ENCODE results near the gene GANAB. TPM values are rescaled to one million over a fixed set of nuclear protein-coding genes. Genes with fewer than 3 reads are reported as not detected.

Gene GANAB
- total and polyA plus RNA-seq, 4 donors = 45.2 to 209 (median 148) TPM

DNA sequence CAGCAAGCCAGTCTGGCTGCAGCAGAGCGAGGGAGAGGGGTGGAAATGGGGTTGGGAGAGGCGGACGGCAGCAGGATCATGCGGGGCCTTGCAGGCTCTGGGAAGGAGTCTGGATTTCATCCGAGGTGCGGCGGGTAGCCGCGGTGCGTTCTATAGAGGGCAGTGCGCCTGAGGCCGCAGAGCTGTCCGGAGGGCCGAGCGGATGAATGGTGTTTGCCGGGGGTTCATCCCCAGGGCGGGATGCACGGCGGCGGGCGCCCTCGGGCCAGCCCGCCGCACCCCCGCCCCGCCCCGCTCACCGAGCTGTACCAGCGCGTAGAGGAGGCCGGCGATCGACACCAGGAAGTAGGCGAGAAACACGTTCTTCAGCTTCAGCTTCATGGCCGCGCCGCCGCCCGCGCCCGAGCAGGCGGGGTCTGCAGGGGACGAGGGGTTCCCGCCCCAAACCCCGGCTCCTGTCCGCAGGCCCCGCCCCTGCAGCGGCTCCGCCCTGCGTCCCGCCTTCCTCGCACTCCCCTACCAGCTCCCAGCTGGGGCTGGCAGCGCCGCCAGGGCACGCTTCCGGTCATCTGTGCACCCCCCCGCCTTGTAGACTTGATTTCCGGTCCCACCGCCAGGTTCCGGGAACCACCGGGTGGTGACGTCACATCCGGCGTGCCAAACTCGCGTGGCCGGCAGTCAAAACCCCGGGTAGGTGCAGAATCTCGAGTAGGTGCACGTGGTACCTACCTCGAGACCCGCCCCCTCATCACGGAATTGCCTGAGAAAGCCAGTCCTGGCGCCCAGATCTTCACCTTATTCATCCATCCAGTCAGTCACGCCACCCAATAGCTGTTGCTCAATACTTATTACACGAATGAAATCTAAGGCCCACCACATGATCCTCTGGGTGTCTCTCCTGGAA is 24.6 kb downstream of the GANAB start, which contains the start of gene B3GAT3:
Gene B3GAT3 (minus strand): TSS at position 420 of the 904 bp plus-strand sequence. CDS start 39 bp downstream, at position 381.
- peak within 1 kb of the TSS; percentile 68 to 89 (median 74) for H3K4me3 ChIP-seq (ENCODE audit: low read depth in 1 of 3, low read length in 3 of 3)
- no peaks in the 10 kb centered on the region for H3K27me3 ChIP-seq (ENCODE audit: control insufficient read depth in 4 of 4, insufficient read depth in 4 of 4, low read length in 3 of 4)
- H3K9me3 ChIP-seq (ENCODE audit: control insufficient read depth in 4 of 4, low read length in 3 of 4) = no peaks in the 10 kb centered on the region
- peaks cover 6 to 24% (median 19%) of the 10 kb centered on the region in 4 donors for H3K36me3 ChIP-seq (ENCODE audit: control insufficient read depth in 4 of 4, insufficient read depth in 3 of 4, low read depth in 1 of 4, low read length in 3 of 4)
- peak; percentile 93 for DNase-seq (ENCODE audit: low spot score)
- TF ChIP-seq RAD21 (IDR thresholded peaks at IDR 0.05) (no peak), GABPA (IDR thresholded peaks at IDR 0.05 in 1 of 2, conservative IDR thresholded peaks at IDR 0.05 in 1 of 2) (peak; percentile 96 to 99), HNF4G (IDR thresholded peaks at IDR 0.05) (no peak), FOXA1 (IDR thresholded peaks at IDR 0.05) (no peak), RXRA (IDR thresholded peaks at IDR 0.05) (peak; percentile 35 to 38), JUND (IDR thresholded peaks at IDR 0.05) (peak; percentile 78 to 88), EGR1 (IDR thresholded peaks at IDR 0.05; ENCODE audit: low read depth in 2 of 2) (peak; percentile 26 to 61), TAF1 (conservative IDR thresholded peaks at IDR 0.05) (no peak), NR2F2 (IDR thresholded peaks at IDR 0.05) (no peak), HNF4A (conservative IDR thresholded peaks at IDR 0.05) (peak in 1 of 2 donors; percentile 35), FOXA2 (IDR thresholded peaks at IDR 0.05) (no peak), YY1 (IDR thresholded peaks at IDR 0.05) (peak; percentile 61), SP1 (IDR thresholded peaks at IDR 0.05) (peak; percentile 83)
- TF ChIP-seq, protein P1, sequence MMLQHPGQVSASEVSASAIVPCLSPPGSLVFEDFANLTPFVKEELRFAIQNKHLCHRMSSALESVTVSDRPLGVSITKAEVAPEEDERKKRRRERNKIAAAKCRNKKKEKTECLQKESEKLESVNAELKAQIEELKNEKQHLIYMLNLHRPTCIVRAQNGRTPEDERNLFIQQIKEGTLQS (IDR thresholded peaks at IDR 0.05) = peak; percentile 40
- TF ChIP-seq, protein P2, sequence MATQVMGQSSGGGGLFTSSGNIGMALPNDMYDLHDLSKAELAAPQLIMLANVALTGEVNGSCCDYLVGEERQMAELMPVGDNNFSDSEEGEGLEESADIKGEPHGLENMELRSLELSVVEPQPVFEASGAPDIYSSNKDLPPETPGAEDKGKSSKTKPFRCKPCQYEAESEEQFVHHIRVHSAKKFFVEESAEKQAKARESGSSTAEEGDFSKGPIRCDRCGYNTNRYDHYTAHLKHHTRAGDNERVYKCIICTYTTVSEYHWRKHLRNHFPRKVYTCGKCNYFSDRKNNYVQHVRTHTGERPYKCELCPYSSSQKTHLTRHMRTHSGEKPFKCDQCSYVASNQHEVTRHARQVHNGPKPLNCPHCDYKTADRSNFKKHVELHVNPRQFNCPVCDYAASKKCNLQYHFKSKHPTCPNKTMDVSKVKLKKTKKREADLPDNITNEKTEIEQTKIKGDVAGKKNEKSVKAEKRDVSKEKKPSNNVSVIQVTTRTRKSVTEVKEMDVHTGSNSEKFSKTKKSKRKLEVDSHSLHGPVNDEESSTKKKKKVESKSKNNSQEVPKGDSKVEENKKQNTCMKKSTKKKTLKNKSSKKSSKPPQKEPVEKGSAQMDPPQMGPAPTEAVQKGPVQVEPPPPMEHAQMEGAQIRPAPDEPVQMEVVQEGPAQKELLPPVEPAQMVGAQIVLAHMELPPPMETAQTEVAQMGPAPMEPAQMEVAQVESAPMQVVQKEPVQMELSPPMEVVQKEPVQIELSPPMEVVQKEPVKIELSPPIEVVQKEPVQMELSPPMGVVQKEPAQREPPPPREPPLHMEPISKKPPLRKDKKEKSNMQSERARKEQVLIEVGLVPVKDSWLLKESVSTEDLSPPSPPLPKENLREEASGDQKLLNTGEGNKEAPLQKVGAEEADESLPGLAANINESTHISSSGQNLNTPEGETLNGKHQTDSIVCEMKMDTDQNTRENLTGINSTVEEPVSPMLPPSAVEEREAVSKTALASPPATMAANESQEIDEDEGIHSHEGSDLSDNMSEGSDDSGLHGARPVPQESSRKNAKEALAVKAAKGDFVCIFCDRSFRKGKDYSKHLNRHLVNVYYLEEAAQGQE (IDR thresholded peaks at IDR 0.05) = peak; percentile 45
- TF ChIP-seq, protein P3, sequence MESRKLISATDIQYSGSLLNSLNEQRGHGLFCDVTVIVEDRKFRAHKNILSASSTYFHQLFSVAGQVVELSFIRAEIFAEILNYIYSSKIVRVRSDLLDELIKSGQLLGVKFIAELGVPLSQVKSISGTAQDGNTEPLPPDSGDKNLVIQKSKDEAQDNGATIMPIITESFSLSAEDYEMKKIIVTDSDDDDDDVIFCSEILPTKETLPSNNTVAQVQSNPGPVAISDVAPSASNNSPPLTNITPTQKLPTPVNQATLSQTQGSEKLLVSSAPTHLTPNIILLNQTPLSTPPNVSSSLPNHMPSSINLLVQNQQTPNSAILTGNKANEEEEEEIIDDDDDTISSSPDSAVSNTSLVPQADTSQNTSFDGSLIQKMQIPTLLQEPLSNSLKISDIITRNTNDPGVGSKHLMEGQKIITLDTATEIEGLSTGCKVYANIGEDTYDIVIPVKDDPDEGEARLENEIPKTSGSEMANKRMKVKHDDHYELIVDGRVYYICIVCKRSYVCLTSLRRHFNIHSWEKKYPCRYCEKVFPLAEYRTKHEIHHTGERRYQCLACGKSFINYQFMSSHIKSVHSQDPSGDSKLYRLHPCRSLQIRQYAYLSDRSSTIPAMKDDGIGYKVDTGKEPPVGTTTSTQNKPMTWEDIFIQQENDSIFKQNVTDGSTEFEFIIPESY (IDR thresholded peaks at IDR 0.05) = peak; percentile 82
- TF ChIP-seq, protein P4, sequence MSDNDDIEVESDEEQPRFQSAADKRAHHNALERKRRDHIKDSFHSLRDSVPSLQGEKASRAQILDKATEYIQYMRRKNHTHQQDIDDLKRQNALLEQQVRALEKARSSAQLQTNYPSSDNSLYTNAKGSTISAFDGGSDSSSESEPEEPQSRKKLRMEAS (IDR thresholded peaks at IDR 0.05) = peak; percentile 94
- TF ChIP-seq, protein P5, sequence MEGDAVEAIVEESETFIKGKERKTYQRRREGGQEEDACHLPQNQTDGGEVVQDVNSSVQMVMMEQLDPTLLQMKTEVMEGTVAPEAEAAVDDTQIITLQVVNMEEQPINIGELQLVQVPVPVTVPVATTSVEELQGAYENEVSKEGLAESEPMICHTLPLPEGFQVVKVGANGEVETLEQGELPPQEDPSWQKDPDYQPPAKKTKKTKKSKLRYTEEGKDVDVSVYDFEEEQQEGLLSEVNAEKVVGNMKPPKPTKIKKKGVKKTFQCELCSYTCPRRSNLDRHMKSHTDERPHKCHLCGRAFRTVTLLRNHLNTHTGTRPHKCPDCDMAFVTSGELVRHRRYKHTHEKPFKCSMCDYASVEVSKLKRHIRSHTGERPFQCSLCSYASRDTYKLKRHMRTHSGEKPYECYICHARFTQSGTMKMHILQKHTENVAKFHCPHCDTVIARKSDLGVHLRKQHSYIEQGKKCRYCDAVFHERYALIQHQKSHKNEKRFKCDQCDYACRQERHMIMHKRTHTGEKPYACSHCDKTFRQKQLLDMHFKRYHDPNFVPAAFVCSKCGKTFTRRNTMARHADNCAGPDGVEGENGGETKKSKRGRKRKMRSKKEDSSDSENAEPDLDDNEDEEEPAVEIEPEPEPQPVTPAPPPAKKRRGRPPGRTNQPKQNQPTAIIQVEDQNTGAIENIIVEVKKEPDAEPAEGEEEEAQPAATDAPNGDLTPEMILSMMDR (IDR thresholded peaks at IDR 0.05; ENCODE audit: low read depth, low read length, missing input control) = peak; percentile 6
- H3K4me1 ChIP-seq (ENCODE audit: control insufficient read depth in 4 of 4, insufficient read depth in 4 of 4, low read length in 3 of 4) = peaks cover 4 to 17% (median 10%) of the 10 kb centered on the region in 4 donors
- H3K9ac ChIP-seq (ENCODE audit: low read depth in 1 of 2, low read length in 2 of 2) = peak within 1 kb of the TSS; percentile 33 to 77
- under 1% methylated on average over 77 of the region's 77 CpGs for WGBS
- H3K27ac ChIP-seq (ENCODE audit: low read depth in 1 of 2, low read length in 2 of 2) = peak within 1 kb of the TSS; percentile 80 to 96
